Fibroblast of the conjunctiva (primary cell): ENCODE data around the gene KLHL7.
"Not testable (repeated sequence)": the region's sequence is repeated elsewhere in the genome, so short reads cannot be mapped to it uniquely, and the experiment has no call there.

ENCODE experiments used
- DNase-seq: peaks from one replicate; pipeline ENCODE4 v3.0.0-alpha.2; 2010; ENCODE audit warnings: low read depth

Gene KLHL7

DNA sequence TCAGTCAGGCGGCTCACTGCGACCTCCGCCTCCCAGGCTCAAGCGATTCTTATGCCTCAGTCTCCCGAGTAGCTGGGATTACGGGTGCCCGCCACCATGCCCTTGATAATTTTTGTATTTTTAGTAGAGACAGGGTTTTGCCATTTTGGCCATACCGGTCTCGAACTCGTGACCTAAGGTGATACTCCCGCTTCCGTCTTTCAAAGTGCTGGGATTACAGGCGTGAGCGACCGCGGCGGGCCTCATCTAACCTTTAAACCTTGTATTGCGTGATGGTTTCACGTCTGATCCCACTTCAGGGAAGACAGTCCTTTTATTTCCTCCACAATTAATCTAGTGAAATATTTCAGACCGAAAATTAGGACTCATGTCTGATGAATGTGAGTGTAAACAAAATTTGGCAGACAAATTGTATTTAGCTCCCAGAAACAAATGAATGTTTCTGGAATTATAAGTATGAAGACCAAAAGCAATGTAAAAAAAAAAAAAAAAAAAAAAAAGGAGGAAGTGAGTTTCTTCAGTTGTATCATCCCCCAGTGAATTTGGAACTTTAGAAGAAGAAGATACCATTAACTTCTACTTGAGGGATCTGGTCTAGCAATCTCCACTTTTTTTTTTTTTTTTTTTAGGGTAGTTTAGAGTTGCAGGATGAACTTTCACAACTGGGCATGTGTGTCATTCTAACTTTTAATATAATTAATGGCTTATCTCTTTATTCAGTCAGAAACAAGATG, 77.9 kb downstream of the KLHL7 start:
- no peak for DNase-seq

- DNase-seq = no peak
These were observed 78.7 kb downstream of the KLHL7 start for GRCh38 chr7:23184291-23184690.

- peak; percentile 53 for DNase-seq
These were observed 79.2 kb downstream of the KLHL7 start for GRCh38 chr7:23184709-23185359.

- no peak for DNase-seq
These were observed 80.4 kb downstream of the KLHL7 start for GRCh38 chr7:23185980-23186379.

GRCh38 chr7:23191022-23191421, 85.4 kb downstream of the KLHL7 start:
- DNase-seq = no peak

GRCh38 chr7:23193650-23194227, 88.2 kb downstream of the KLHL7 start:
- not testable (repeated sequence) for DNase-seq

GRCh38 chr7:23196306-23196705, 90.7 kb downstream of the KLHL7 start:
- DNase-seq = no peak

GRCh38 chr7:23197745-23198144, 92.2 kb downstream of the KLHL7 start:
- not testable (repeated sequence) for DNase-seq

DNA sequence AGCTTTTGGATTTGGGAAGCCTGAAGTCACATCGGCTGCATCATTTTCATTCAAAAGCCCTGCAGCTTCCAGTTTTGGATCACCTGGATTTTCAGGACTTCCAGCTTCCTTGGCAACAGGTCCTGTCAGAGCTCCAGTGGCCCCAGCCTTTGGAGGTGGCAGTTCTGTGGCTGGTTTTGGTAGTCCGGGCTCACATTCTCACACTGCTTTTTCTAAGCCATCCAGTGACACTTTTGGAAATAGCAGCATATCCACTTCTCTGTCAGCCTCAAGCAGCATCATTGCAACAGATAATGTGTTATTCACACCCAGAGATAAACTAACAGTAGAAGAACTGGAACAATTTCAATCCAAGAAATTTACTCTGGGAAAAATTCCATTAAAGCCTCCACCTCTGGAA, 94.7 kb downstream of the KLHL7 start:
- DNase-seq = no peak

DNA sequence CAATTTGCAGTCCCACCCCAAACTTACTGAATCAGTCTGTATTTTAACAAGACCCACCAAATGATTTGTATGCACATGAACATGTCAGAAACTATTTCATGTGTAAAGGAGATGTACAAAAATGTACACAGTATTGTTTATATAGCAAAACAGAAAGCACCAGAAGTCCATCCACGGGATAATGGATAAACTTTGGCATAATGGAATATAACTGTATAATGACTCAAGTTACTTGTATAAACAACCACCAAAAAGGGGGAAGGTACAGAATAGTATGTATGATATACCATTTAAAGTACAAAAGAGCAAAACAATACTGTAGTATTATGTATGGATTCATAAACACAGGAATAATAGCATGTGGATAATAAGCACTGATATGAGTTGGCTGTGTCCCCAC, 98.7 kb downstream of the KLHL7 start:
- DNase-seq = no peak

DNA sequence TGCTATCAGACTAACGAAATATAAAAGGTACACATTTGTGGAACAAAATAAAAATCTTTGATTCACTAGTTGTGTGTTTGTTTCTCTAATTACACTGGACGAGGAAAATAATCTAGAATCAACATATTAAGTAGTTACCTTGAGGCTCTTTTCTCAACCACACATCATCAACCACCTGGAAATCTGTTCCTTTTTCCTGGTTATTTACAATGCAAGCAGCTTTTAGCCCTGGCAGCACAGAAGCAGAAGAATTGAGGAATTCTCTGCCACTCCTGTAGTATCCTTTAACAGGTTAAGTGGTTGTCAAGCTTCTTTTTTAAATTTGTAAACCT, 100.0 kb downstream of the KLHL7 start:
- DNase-seq = no peak

GRCh38 chr7:23205909-23206767, 100.6 kb downstream of the KLHL7 start:
- no peak for DNase-seq

- no peak for DNase-seq
These were observed 101.4 kb downstream of the KLHL7 start for GRCh38 chr7:23207021-23207420.

DNA sequence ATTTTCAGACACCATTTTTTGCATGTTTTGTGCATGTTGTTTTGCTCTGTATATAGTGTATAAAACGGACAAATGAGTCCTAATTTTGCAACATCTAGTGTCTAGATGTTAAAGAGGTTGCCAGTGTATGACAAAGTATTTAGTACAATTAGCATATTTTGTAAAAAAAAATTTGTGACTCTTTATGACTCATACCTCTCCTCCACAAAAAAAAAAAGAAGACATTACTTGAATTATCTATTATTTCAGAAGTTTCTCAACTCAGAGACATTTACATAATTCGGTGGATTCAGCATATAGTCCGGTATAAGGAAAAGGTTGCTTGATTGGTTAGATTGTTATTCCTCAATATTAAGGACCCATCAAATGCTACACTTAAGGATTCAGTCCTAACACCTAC, 102.3 kb downstream of the KLHL7 start:
- no peak for DNase-seq

DNA sequence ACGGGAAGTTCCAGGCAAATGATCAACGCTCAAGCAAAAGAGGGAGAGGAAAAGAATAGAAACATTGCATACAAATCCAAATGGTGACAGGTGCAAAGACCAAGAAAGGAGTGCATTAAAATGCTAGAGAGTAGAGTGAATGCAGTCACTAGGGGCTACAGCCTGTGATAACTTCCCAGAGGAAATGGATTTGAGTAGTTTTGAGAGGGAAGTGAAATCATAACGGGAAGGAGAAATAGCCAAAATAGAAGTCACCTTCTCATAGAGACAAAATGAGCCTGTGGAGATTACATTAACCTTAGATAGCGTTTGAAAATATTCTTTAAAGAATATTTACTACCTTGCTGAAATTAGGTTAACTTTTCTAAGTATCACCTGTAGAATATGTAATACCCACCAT, 102.7 kb downstream of the KLHL7 start:
- no peak for DNase-seq

DNA sequence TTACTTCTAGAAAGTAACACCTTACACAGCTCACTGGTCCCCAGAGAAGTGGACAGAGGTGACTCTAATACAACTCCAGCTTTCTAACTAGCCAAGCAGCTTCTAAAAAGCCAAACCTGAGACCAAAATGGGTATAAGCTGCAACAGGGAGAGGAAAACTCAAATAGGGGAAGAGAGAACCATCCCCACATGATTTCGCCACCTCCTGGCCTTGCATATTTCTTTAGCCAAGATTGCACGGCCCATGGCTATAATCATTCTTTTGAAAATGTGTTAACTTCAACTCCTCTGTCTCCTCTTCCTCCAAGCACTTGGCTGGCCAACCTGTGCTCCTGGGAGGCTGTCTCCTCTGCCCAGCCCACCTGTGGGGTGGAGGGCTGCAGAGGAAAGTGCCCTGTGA, 104.9 kb downstream of the KLHL7 start:
- DNase-seq = no peak

DNA sequence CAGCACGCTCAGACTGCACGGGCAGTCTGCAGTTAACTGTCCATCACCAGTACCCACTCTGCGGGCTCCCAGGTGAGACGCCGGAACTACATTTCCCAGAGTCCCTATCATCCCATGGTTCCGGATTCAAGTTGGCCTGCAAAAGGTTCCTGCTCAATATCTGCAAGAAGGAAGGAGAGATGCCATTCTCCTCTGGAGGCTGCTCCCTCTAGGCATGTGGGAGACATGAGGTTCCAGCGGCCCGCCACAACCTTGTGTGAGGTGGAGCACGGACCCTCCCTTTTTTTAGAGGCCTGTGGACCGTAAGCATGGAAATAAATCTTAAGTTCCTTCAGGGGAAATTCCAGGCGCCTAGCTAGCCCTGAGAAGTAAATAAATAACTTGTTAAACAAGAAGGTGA, 106.0 kb downstream of the KLHL7 start:
- DNase-seq = no peak

DNA sequence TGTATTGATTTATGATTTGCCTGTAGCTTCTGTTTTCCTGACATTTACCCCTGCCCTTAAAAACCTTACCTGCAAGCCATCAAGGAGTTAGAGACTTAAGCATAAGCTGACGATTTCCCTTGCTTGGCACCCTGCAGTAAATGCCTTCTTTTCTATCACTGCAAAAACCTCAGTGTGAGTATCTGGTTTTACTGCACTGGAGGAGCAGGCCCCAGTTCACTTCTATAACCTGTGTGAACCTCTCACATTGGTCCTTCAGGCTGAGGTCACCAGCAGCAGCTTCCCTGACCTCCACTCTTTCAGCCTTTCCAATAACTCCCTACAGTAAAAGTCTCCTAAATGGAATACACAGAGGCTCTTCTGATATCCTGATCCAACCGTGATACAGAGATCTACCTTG, 106.8 kb downstream of the KLHL7 start:
- no peak for DNase-seq

DNA sequence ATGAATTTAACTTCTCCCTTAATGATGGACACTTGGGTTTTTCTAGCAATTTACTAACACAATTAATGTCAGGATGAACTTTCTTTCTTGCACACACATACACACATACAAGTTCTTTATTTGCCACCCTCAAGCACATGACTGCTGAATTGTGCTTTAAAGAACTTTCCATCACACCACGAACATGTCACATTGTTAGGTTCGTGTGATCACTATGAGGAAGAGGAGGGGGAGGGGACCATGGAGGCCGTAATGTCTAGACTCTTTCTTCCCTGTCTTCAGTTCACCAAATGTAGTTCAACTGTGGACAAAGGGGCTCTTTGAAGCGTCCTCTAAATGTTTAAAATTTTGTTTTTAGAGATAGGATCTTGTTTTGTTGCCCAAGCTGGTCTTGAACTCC, 107.3 kb downstream of the KLHL7 start:
- no peak for DNase-seq

GRCh38 chr7:23213755-23214154, 108.2 kb downstream of the KLHL7 start:
- DNase-seq = no peak

DNA sequence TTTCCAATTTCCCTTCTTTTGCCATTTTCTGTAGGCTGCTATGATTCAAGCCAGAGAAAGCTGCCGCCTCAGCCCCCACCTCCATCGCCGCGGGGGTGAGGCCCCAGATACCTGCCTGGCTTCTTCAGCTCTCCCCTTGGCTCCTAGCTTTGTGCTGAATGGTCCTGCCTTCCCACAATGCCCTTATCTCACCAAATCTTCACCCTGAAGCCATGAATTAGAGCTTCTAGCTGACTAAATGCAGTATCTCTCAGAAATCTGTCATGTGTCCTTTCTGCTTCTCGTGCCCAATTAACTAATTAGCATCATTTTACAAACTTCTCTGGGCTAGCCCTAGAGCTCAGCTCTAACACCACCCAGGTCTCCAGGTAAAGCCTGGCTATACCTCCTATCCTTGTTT, 108.8 kb downstream of the KLHL7 start:
- DNase-seq = no peak

DNA sequence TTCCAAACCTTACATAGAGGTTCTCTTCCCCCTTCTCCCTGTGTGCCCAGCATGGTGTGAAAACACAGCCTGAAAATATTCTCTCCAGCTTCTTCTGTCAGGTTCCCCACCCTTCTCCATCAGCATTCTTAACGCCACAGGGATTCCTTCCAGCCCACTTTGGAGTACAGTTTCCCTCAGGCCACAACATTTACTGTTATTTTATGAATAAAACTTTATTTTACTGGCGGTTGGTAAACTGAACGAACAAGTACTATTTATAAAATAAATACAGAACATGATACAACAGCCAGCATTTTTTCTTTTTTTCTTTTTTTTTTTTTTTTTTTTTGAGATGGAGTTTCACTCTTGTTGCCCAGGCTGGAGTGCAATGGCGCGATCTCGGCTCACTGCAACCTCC, 109.4 kb downstream of the KLHL7 start:
- no peak for DNase-seq

GRCh38 chr7:23216021-23216420, 110.4 kb downstream of the KLHL7 start:
- no peak for DNase-seq
